Common myeloid progenitor, CD34-positive (primary cell): Measurements from ENCODE around the gene CCT3.
A peak's percentile ranks its signal among the peaks of the same experiment; 100 is the strongest.

ENCODE experiments used
- CTCF ChIA-PET: fragments of 350-600 bp; sonication (Branson Sonifier 250); formaldehyde crosslinking; loops from one replicate; lab custom pipeline; 2021; ENCODE audit warnings: antibody characterized with exemption; lab: Charles Lee
- POLR2A ChIA-PET: fragments of 350-600 bp; sonication (Branson Sonifier 250); formaldehyde crosslinking; loops from one replicate; lab custom pipeline; 2021; ENCODE audit warnings: antibody characterized with exemption; lab: Charles Lee
- DNase-seq, 3 donors: peaks; one replicate each; pipeline versions ENCODE4 v3.0.0 to v3.0.0-alpha.2; 2013
- H3K27ac ChIP-seq, 2 experiments: 1 replicate in 1 of 2; 2 replicates in 1 of 2; pipeline ENCODE4 v1.7.0; 2013; ENCODE audit warnings: inconsistent platforms in 2 of 2, low read length in 2 of 2, mild to moderate bottlenecking in 2 of 2, low read depth in 1 of 2, moderate library complexity in 1 of 2; ENCODE audit not compliant: severe bottlenecking in 2 of 2, insufficient read depth in 1 of 2, poor library complexity in 1 of 2
- H3K27me3 ChIP-seq, 5 experiments: replicated peaks in 2 of 5; 1 replicate in 3 of 5; 2 replicates in 2 of 5; pipeline versions ENCODE4 v1.6.1 to v1.7.0; 2013; ENCODE audit warnings: low read length in 4 of 5, mild to moderate bottlenecking in 2 of 5, moderate library complexity in 2 of 5, inconsistent platforms in 1 of 5; ENCODE audit not compliant: insufficient read depth in 5 of 5, control insufficient read depth in 4 of 5
- H3K36me3 ChIP-seq, 4 experiments: 1 replicate in 2 of 4; 2 replicates in 2 of 4; pipeline versions ENCODE4 v1.6.1 to v1.7.0; 2013; ENCODE audit warnings: low read length in 3 of 4, control low read depth in 1 of 4, mild to moderate bottlenecking in 1 of 4; ENCODE audit not compliant: control insufficient read depth in 4 of 4, insufficient read depth in 4 of 4
- H3K4me1 ChIP-seq, 4 experiments: 1 replicate in 3 of 4; 2 replicates in 1 of 4; pipeline versions ENCODE4 v1.6.1 to v1.7.1; 2013; ENCODE audit warnings: low read length in 3 of 4, mild to moderate bottlenecking in 3 of 4, control low read depth in 1 of 4, inconsistent platforms in 1 of 4, moderate library complexity in 1 of 4; ENCODE audit not compliant: control insufficient read depth in 4 of 4, insufficient read depth in 4 of 4; ENCODE audit errors: control extremely low read depth in 1 of 4
- H3K4me3 ChIP-seq, 7 experiments: 1 replicate in 4 of 7; 2 replicates in 3 of 7; pipeline versions ENCODE4 v1.5.1 to v1.7.0; 2013; ENCODE audit warnings: mild to moderate bottlenecking in 7 of 7, low read length in 6 of 7, moderate library complexity in 6 of 7, inconsistent platforms in 2 of 7, low read depth in 2 of 7, control low read depth in 1 of 7; ENCODE audit not compliant: insufficient read depth in 4 of 7, control insufficient read depth in 1 of 7; ENCODE audit errors: extremely low read depth in 1 of 7
- H3K9me3 ChIP-seq, 5 experiments: 1 replicate in 4 of 5; 2 replicates in 1 of 5; pipeline versions ENCODE4 v1.6.1 to v1.7.1; 2013; ENCODE audit warnings: low read length in 4 of 5, mild to moderate bottlenecking in 2 of 5, inconsistent platforms in 1 of 5, low read depth in 1 of 5, moderate library complexity in 1 of 5; ENCODE audit not compliant: control insufficient read depth in 4 of 5, insufficient read depth in 2 of 5; ENCODE audit errors: control extremely low read depth in 1 of 5
- WGBS: methylation state at CpG from one replicate; pipeline ENCODE4 v1.1.5; 2013; ENCODE audit not compliant: insufficient coverage; 5-methylcytosine and 5-hydroxymethylcytosine counted together

CCT3 gene

DNA sequence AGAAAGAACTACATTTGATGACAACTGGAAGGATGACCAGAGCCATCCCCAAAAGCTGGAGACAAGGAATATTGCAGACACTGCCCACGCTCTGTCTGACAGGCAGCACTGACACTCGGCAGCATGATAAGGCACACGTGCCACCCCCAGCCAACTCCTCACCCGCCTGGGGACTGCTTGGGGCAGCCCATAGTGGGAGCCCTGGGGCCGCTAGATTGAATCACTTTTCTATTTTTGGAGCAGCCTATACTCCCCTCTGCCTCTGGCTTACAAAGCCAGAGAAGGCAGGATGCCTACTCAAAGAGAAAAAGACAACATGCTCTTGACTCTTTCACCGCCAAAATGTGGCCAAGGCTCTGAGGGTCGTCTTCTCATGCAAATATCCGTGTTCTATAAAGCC is 56.8 kb downstream of the CCT3 start:
- peaks cover 11 to 25% (median 21%) of the 10 kb centered on the region in 4 experiments for H3K4me1 ChIP-seq
- 50% methylated on average over 6 of the region's 8 CpGs for WGBS
- no peaks in the 10 kb centered on the region for H3K27me3 ChIP-seq
- no peaks in the 10 kb centered on the region for H3K9me3 ChIP-seq
- DNase-seq = peak; percentile 21 to 63 (median 47)
- CTCF ChIA-PET = interaction anchor here (0.7 to 3.0 kb wide), 4 partner anchors 10 to 153 kb away, joined by 3 to 13 read pairs (median 4); no protein-coding TSS in a partner anchor
- POLR2A ChIA-PET = no interaction called here
- peaks cover 6 to 43% (median 26%) of the 10 kb centered on the region in 4 experiments for H3K36me3 ChIP-seq
- H3K4me3 ChIP-seq = peak overlapping the region in 6 of 7 experiments; percentile 86 to 98 (median 94)
- peak overlapping the region in 1 of 2 experiments; percentile 95 for H3K27ac ChIP-seq

DNA sequence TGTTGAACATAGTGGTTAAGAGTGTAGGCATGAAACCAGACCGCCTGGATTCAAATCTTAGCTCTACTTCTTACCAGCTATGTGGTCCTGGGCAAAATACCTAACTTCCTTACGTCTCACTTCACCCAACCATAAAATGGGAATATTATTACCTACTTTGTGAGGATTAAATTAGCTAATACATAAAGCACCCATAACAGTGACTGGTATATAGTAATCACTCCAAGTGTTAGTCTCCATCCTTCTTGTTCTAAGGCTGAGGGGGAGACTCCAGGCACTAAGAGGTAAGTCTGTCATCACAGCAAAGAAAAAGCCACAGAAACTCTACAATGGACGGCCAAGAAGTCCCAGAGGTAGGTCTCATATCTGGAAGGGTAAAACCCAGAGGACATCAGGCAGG is 58.3 kb downstream of the CCT3 start:
- H3K36me3 ChIP-seq = peaks cover 6 to 49% (median 31%) of the 10 kb centered on the region in 4 experiments
- peaks cover 11 to 25% (median 21%) of the 10 kb centered on the region in 4 experiments for H3K4me1 ChIP-seq
- no peak for DNase-seq
- CTCF ChIA-PET = interaction anchor here (1.0 to 3.0 kb wide), 6 partner anchors 20 to 143 kb away, joined by 3 to 13 read pairs (median 3); no protein-coding TSS in a partner anchor
- no peak overlapping the region for H3K4me3 ChIP-seq
- POLR2A ChIA-PET = no interaction called here
- no peak overlapping the region for H3K27ac ChIP-seq
- 100% methylated on average over 1 of the region's 3 CpGs for WGBS
- H3K27me3 ChIP-seq = no peaks in the 10 kb centered on the region
- no peaks in the 10 kb centered on the region for H3K9me3 ChIP-seq

DNA sequence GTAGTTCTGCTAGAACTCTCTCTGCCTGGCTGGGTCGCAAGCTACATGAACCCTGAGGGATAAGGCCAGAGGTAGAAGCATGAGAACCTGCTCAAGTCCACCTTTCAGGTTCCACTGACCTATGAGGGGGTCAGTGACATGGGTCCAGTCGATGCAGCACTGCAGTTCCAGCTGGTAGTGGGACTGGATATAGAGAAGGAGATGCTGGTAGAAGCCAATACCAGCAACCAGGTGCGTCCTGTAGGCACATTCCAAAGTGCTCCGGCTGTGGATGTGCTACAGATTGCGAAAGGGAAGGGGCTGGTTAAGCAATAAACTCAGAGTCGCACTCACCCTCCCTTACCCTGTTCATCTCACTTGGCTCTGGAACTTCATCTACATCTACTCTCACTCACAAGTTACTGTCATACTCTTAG is 61.1 kb downstream of the CCT3 start:
- ChIA-PET CTCF (interaction anchor here (1.0 to 1.9 kb wide), 2 partner anchors 15 to 61 kb away, joined by 3 to 5 read pairs; partner anchors contain the start of genes CCT3 and TSACC), POLR2A (no interaction called here)
- Histone ChIP-seq H3K9me3 (no peaks in the 10 kb centered on the region), H3K4me3 (no peak overlapping the region), H3K4me1 (peaks cover 5 to 12% (median 11%) of the 10 kb centered on the region in 4 experiments), H3K36me3 (peaks cover 21 to 77% (median 56%) of the 10 kb centered on the region in 4 experiments), H3K27ac (no peak overlapping the region), H3K27me3 (no peaks in the 10 kb centered on the region)
- WGBS = 84% methylated on average over 6 of the region's 6 CpGs
- DNase-seq = no peak

DNA sequence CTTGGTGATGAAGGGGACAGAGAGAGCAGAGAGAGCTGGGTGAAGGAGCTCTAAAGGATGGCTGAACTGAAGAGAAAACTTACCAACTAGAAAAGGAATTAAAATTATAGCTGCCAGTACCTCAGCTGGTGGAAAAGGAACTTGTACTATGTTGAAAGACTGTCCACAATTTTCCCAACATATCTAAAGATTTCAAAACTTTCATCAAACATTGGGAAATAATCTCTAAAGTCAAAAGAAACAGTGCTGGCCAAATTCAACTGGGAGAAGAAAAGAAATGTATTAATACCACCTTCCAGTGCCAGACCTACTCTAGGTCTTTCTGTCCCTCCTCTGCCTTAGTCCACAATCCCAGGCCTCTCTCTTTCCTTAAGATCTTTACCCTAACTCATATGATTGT is 61.6 kb downstream of the CCT3 start:
- DNase-seq = no peak
- H3K27ac ChIP-seq = no peak overlapping the region

DNA sequence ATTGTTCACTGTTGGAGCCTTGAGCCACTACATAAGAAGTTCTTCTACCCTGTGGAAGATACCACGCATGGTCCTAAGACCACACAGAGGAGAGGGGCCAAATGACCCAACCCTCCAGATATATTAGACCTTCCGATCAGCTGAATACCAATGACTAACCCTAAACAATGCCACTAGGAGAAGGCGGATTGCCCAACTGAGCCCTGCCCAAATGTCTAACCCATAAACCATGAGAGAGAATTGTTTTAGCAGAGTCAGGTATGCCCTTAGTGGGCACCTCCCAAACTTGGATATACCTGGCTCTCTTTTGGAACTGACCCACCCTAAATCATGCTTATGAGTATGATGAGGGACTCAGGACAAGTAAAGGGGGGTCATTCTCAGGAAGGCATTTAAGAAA is 67.8 kb downstream of the CCT3 start:
- Histone ChIP-seq H3K27ac (no peak overlapping the region), H3K27me3 (no peaks in the 10 kb centered on the region), H3K36me3 (peaks cover 44 to 89% (median 71%) of the 10 kb centered on the region in 4 experiments), H3K4me1 (no peaks in the 10 kb centered on the region), H3K4me3 (no peak overlapping the region), H3K9me3 (no peaks in the 10 kb centered on the region)
- DNase-seq = no peak
- ChIA-PET POLR2A (no interaction called here), CTCF (interaction anchor here (2.0 kb wide), 1 partner anchor 10 kb away, joined by 6 read pairs; no protein-coding TSS in a partner anchor)
- WGBS = 100% methylated on average over 1 of the region's 3 CpGs

More for the DNA sequence above, 61.6 kb downstream of the CCT3 start:
- no peaks in the 10 kb centered on the region for H3K27me3 ChIP-seq
- ChIA-PET POLR2A (no interaction called here), CTCF (interaction anchor here (1.0 kb wide), 1 partner anchor 16 kb away, joined by 3 read pairs; no protein-coding TSS in a partner anchor)
- no peaks in the 10 kb centered on the region for H3K9me3 ChIP-seq
- H3K4me3 ChIP-seq = no peak overlapping the region
- peaks cover 24 to 81% (median 58%) of the 10 kb centered on the region in 4 experiments for H3K36me3 ChIP-seq
- H3K4me1 ChIP-seq = peaks cover 2 to 9% (median 7%) of the 10 kb centered on the region in 4 experiments

DNA sequence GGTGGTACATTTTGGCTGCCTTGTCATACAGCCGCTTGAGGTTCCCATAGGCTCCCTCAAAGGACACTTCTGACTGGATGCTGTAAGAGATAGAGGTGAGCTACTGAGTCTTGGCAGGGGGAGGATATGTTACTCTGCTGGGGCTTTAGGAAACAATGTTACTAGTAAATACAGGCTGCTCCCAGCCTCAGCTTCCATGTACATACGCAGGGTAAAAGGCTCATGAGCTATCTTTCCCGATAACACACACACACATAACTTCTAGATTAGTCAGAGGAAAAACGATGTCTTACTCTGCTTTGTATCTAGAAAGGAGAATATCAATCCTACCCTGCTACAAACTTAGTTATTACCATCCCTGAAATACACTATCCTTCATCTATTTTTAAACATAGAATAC is 69.8 kb downstream of the CCT3 start:
- no peaks in the 10 kb centered on the region for H3K27me3 ChIP-seq
- POLR2A ChIA-PET = no interaction called here
- H3K9me3 ChIP-seq = no peaks in the 10 kb centered on the region
- H3K4me1 ChIP-seq = no peaks in the 10 kb centered on the region
- 93% methylated on average over 3 of the region's 4 CpGs for WGBS
- DNase-seq = no peak
- H3K36me3 ChIP-seq = peaks cover 39 to 86% (median 68%) of the 10 kb centered on the region in 4 experiments
- CTCF ChIA-PET = no interaction called here
- no peak overlapping the region for H3K27ac ChIP-seq
- H3K4me3 ChIP-seq = no peak overlapping the region

DNA sequence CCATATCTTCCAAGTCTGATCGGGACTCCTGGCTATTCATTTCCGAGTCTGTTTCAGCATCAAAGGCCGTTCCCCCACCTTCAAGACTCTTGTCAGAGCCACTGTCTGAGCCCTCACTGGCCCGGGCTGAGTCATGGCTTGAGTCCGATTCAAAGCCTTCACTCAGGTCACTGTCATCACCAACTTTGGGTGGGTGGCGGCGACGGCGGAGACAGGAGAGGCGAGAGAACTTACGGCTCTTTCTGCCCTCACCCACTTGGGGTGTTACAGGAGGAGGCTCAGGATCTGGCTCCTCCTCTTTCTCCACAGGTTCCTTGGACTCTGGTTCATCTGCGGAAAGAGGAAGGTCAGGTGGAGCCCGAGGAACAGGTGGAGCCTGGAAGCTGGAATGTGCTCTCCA is 72.0 kb downstream of the CCT3 start:
- Histone ChIP-seq H3K4me1 (no peaks in the 10 kb centered on the region), H3K4me3 (no peak overlapping the region), H3K36me3 (peaks cover 34 to 84% (median 69%) of the 10 kb centered on the region in 4 experiments), H3K9me3 (no peaks in the 10 kb centered on the region), H3K27me3 (no peaks in the 10 kb centered on the region), H3K27ac (no peak overlapping the region)
- CTCF ChIA-PET = no interaction called here
- POLR2A ChIA-PET = no interaction called here
- 98% methylated on average over 4 of the region's 13 CpGs for WGBS
- DNase-seq = no peak
